ENCODE measurements around the gene ABCB9.

ABCB9 gene

GRCh38 chr12:122994781-122995502 is 28.7 kb upstream of the ABCB9 start:
- no peak for DNase-seq

- DNase-seq, result no peak
Measured at GRCh38 chr12:122994140-122994675, 27.9 kb upstream of the ABCB9 start.

- no peak for DNase-seq
Measured at GRCh38 chr12:122992386-122992785, 26.1 kb upstream of the ABCB9 start.

- DNase-seq, result no peak
Measured at GRCh38 chr12:122991623-122992275, 25.5 kb upstream of the ABCB9 start.

- no peak for DNase-seq
Measured at GRCh38 chr12:122990961-122991622, 24.8 kb upstream of the ABCB9 start.

- no peak for DNase-seq
Measured at GRCh38 chr12:122990561-122990960, 24.3 kb upstream of the ABCB9 start.

GRCh38 chr12:122989874-122990419 is 23.7 kb upstream of the ABCB9 start:
- no peak for DNase-seq

- DNase-seq, result no peak
Measured at GRCh38 chr12:122989225-122989839, 23.1 kb upstream of the ABCB9 start.

- DNase-seq, result no peak
Measured at GRCh38 chr12:122988612-122989212, 22.4 kb upstream of the ABCB9 start.

GRCh38 chr12:122988036-122988435 is 21.8 kb upstream of the ABCB9 start:
- no peak for DNase-seq

GRCh38 chr12:122987086-122987951 is 21.1 kb upstream of the ABCB9 start:
- DNase-seq, result no peak

- DNase-seq, result no peak
Measured at GRCh38 chr12:122986258-122986871, 20.1 kb upstream of the ABCB9 start.

- no peak for DNase-seq
Measured at GRCh38 chr12:122985338-122986257, 19.3 kb upstream of the ABCB9 start.

- no peak for DNase-seq
Measured at GRCh38 chr12:122984612-122985337, 18.5 kb upstream of the ABCB9 start.

- DNase-seq, result no peak
Measured at GRCh38 chr12:122983789-122984515, 17.7 kb upstream of the ABCB9 start.

GRCh38 chr12:122982963-122983788 is 16.9 kb upstream of the ABCB9 start:
- DNase-seq, result no peak

GRCh38 chr12:122982477-122982815 is 16.2 kb upstream of the ABCB9 start:
- no peak for DNase-seq
